MM.1S (cell line): ENCODE results near the gene PI4KB.

Experiments
- DNase-seq: peaks from one replicate; pipeline ENCODE4 v3.0.0-alpha.2; 2015
- H2AFZ ChIP-seq: fragments of 300-600 bp; sonication (generic); 2 replicates; pipeline ENCODE4 v1.6.0; 2016; ENCODE audit warnings: antibody characterized with exemption, low read length
- H3F3A ChIP-seq: fragments of 300-600 bp; sonication (generic); 2 replicates; pipeline ENCODE4 v1.6.1; 2016; ENCODE audit warnings: mild to moderate bottlenecking, antibody characterized with exemption, low read length, moderate library complexity, mixed read lengths; ENCODE audit not compliant: insufficient read depth
- H3K27ac ChIP-seq: fragments of 300-600 bp; sonication (generic); 2 replicates; pipeline ENCODE4 v1.5.1; 2016; ENCODE audit warnings: mild to moderate bottlenecking, low read length
- H3K27me3 ChIP-seq: fragments of 300-600 bp; sonication (generic); replicated peaks from 2 replicates; pipeline ENCODE4 v1.6.0; 2016; ENCODE audit warnings: low read length; ENCODE audit not compliant: insufficient read depth
- H3K36me3 ChIP-seq: fragments of 300-600 bp; sonication (generic); replicated peaks from 2 replicates; pipeline ENCODE4 v1.6.1; 2016; ENCODE audit warnings: mild to moderate bottlenecking, low read length, mixed read lengths; ENCODE audit not compliant: insufficient read depth
- H3K4me1 ChIP-seq: fragments of 300-600 bp; sonication (generic); 2 replicates; pipeline ENCODE4 v1.6.1; 2016; ENCODE audit warnings: low read length, mixed read lengths
- H3K4me2 ChIP-seq: fragments of 300-600 bp; sonication (generic); 2 replicates; pipeline ENCODE4 v1.6.0; 2016; ENCODE audit warnings: low read depth, low read length
- H3K4me3 ChIP-seq: fragments of 300-600 bp; sonication (generic); 2 replicates; pipeline ENCODE4 v1.5.1; 2016; ENCODE audit warnings: low read length, mixed read lengths
- H3K79me2 ChIP-seq: fragments of 300-600 bp; sonication (generic); 2 replicates; pipeline ENCODE4 v1.6.1; 2016; ENCODE audit warnings: mixed run types, low read length, mixed read lengths
- H3K9ac ChIP-seq: fragments of 300-600 bp; sonication (generic); 2 replicates; pipeline ENCODE4 v1.6.1; 2016; ENCODE audit warnings: low read length, mixed read lengths
- H3K9me2 ChIP-seq: fragments of 300-600 bp; sonication (generic); replicated peaks from 2 replicates; pipeline ENCODE4 v1.6.1; 2016; ENCODE audit warnings: mild to moderate bottlenecking, low read length, mixed read lengths; ENCODE audit not compliant: insufficient read depth
- H3K9me3 ChIP-seq: fragments of 300-600 bp; sonication (generic); replicated peaks from 2 replicates; pipeline ENCODE4 v1.6.1; 2016; ENCODE audit warnings: mild to moderate bottlenecking, low read length, mixed read lengths; ENCODE audit not compliant: insufficient read depth
- H4K20me1 ChIP-seq: fragments of 300-600 bp; sonication (generic); 2 replicates; pipeline ENCODE4 v1.6.1; 2016; ENCODE audit warnings: mild to moderate bottlenecking, low read length, moderate library complexity, mixed read lengths; ENCODE audit not compliant: insufficient read depth
- CTCF ChIP-seq: fragments of 300-600 bp; sonication (generic); IDR thresholded peaks from 2 replicates; pipeline ENCODE4 v1.5.1; 2016; ENCODE audit warnings: antibody characterized with exemption, low read length, mixed read lengths
- EZH2 ChIP-seq: fragments of 300-600 bp; sonication (generic); optimal IDR thresholded peaks from 2 replicates; pipeline ENCODE3; 2017; ENCODE audit warnings: low read depth, mild to moderate bottlenecking, antibody characterized with exemption, low read length, mixed read lengths
- EZH2phosphoT487 ChIP-seq: fragments of 300-600 bp; sonication (generic); IDR thresholded peaks from 2 replicates; pipeline ENCODE4 v1.6.1; 2018; ENCODE audit warnings: antibody characterized with exemption, low read length

PI4KB gene

GRCh38 chr1:151309811-151310323 is 17.3 kb downstream of the PI4KB start:
- TF ChIP-seq EZH2phosphoT487 (no peak), EZH2 (no peak), CTCF (no peak)
- Histone ChIP-seq H3K9ac (no peak overlapping the region), H4K20me1 (no peaks in the 10 kb centered on the region), H3K27ac (no peak overlapping the region), H3K4me1 (no peaks in the 10 kb centered on the region), H3K27me3 (no peaks in the 10 kb centered on the region), H3F3A (no peaks in the 10 kb centered on the region), H3K4me3 (no peak overlapping the region), H3K4me2 (no peak overlapping the region), H3K9me3 (no peaks in the 10 kb centered on the region), H3K36me3 (peaks cover 12% of the 10 kb centered on the region; the same call in 1 of the 2 replicates), H3K9me2 (no peaks in the 10 kb centered on the region), H3K79me2 (peaks cover 10% of the 10 kb centered on the region; the same call in 1 of the 2 replicates), H2AFZ (no peak overlapping the region)
- DNase-seq = no peak

DNA sequence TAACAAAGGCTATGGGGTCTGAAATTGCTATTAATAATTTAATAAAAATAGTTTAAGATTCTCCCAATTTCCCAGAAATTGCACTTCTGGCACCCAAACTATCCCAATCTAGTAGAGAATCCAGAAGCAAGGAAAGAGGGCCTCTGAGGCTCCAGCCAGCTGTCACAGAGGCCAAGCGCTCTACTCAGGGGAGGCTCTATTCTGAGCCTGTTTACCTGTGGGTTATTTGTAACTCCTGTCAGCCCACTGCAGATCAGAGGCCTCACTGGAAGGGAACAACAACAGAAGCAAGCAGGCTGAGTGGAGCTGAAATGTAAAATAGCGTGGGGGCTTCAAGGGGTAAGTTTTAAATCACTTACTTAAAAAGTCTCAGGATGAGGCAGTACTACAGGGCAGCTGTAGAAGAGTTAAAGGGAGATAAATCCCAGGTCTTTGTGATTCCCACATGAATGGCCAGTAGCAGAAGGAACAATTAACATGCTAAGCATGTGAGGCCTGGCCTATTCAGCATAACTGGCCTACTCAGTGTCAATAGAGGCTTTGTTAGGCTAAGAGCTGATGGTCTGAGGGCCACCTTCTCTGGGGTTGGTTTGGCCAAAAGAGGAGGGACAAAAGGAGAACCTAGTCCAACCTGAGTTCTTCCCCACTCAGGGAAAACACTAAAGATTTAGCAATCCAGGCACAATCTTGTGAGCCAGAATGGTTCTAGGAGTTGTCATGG is 32.3 kb downstream of the PI4KB start:
- no peaks in the 10 kb centered on the region for H3K79me2 ChIP-seq
- H3K9ac ChIP-seq = no peak overlapping the region
- H3K27ac ChIP-seq = no peak overlapping the region
- H3K9me3 ChIP-seq = no peaks in the 10 kb centered on the region
- no peak overlapping the region for H2AFZ ChIP-seq
- no peak for DNase-seq
- no peak overlapping the region for H3K4me3 ChIP-seq
- H3K9me2 ChIP-seq = no peaks in the 10 kb centered on the region
- peaks cover 4% of the 10 kb centered on the region; the same call in 1 of the 2 replicates for H3K36me3 ChIP-seq
- no peak overlapping the region for H3K4me2 ChIP-seq
- no peaks in the 10 kb centered on the region for H4K20me1 ChIP-seq
- no peaks in the 10 kb centered on the region for H3K4me1 ChIP-seq
- no peak for TF ChIP-seq CTCF
- TF ChIP-seq EZH2phosphoT487 = no peak
- TF ChIP-seq EZH2 = no peak
- no peaks in the 10 kb centered on the region for H3K27me3 ChIP-seq
- H3F3A ChIP-seq = no peaks in the 10 kb centered on the region

DNA sequence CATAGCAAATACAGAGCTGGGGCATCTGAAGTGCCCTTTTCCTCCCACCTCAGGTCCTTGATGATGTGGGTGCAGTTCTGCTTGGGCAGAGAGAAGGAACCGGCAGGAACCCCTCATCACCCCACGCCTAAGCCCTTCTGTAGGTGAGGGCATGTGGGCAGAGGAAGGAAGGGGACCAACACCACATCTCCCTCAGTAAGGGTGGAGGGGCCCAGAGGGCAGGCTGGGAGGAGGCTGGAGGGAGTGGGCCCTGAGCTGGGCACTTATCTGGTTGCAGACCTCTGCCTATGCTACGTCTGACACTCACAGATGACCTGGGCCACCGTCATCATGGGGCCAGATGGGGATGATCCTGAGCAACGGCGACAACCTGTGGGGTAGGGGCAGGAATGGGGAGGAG is 34.1 kb downstream of the PI4KB start:
- Histone ChIP-seq H4K20me1 (no peaks in the 10 kb centered on the region), H3K36me3 (no peaks in the 10 kb centered on the region), H3F3A (no peaks in the 10 kb centered on the region), H3K4me2 (no peak overlapping the region), H3K9me2 (no peaks in the 10 kb centered on the region), H2AFZ (no peak overlapping the region), H3K27me3 (no peaks in the 10 kb centered on the region), H3K4me1 (no peaks in the 10 kb centered on the region), H3K27ac (no peak overlapping the region), H3K9me3 (no peaks in the 10 kb centered on the region), H3K9ac (no peak overlapping the region), H3K79me2 (no peaks in the 10 kb centered on the region), H3K4me3 (no peak overlapping the region)
- DNase-seq = no peak
- no peak for TF ChIP-seq EZH2phosphoT487
- no peak for TF ChIP-seq CTCF
